GM12892 (cell line): ENCODE results near the gene ABCA1.
"Not testable (repeated sequence)": the region's sequence is repeated elsewhere in the genome, so short reads cannot be mapped to it uniquely, and the experiment has no call there.

Source experiments
- POLR2A ChIP-seq: IDR thresholded peaks from 2 replicates; pipeline ENCODE4 v1.6.1; 2011; ENCODE audit warnings: low read depth, low read length, control low read depth
- POLR2AphosphoS5 ChIP-seq: IDR thresholded peaks from 2 replicates; pipeline ENCODE4 v1.6.1; 2011; ENCODE audit warnings: low read depth, low read length, control low read depth
- TAF1 ChIP-seq: IDR thresholded peaks from 2 replicates; pipeline ENCODE4 v1.6.1; 2011; ENCODE audit warnings: low read depth, mild to moderate bottlenecking, control low read depth, low read length, borderline replicate concordance

DNA sequence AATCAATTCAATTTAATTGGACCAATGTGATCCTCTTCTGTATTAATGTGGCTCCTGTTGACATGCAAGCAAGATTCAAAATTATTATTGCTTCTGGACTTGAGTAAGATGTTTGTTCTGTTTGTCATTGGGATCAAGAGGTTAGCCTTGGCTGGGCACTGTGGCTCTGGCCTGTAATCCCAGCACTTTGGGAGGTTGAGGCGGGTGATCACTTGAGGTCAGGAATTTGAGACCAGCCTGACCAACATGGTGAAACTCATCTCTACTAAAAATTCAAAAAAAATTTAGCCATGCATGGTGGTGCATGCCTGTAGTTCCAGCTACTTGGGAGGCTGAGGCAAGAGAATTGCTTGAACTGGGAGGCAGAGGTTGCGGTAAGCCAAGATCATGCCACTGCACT, 5.1 kb upstream of the ABCA1 start:
- TF ChIP-seq POLR2AphosphoS5, POLR2A, TAF1: not testable (repeated sequence)
